Measurements from ENCODE around the gene SMIM36.

DNA sequence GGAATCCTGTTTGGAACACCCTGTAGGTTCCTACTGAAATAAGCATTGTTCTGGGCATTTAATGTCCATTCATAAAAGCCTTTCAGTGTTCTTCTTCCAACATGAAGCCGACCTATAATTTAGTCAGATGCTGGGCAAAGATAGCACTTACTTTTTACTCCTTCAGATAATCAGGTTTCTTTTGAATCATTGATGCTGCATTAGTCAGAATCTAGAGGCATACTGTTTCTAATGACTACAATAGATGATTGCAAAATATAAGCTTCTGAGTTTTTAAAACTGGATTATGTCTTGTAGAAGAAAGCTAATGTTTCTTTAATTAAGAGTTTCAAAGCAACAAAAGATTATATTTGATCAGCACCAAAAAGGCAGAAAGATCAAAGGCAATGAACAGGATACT is 105.7 kb downstream of the SMIM36 start:
- TF ChIP-seq POLR2A (IDR thresholded peaks at IDR 0.05) (no peak), POLR2AphosphoS5 (IDR thresholded peaks at IDR 0.05) (no peak), EP300 (IDR thresholded peaks at IDR 0.05) (no peak)
- TF ChIP-seq, protein P1, sequence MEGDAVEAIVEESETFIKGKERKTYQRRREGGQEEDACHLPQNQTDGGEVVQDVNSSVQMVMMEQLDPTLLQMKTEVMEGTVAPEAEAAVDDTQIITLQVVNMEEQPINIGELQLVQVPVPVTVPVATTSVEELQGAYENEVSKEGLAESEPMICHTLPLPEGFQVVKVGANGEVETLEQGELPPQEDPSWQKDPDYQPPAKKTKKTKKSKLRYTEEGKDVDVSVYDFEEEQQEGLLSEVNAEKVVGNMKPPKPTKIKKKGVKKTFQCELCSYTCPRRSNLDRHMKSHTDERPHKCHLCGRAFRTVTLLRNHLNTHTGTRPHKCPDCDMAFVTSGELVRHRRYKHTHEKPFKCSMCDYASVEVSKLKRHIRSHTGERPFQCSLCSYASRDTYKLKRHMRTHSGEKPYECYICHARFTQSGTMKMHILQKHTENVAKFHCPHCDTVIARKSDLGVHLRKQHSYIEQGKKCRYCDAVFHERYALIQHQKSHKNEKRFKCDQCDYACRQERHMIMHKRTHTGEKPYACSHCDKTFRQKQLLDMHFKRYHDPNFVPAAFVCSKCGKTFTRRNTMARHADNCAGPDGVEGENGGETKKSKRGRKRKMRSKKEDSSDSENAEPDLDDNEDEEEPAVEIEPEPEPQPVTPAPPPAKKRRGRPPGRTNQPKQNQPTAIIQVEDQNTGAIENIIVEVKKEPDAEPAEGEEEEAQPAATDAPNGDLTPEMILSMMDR (IDR thresholded peaks at IDR 0.05): no peak

Data from gastroesophageal sphincter (tissue), 3 donors.